ENCODE data around the gene ADGRD2. TPM values are rescaled to one million over a fixed set of nuclear protein-coding genes. Genes with fewer than 3 reads are reported as not detected.

ADGRD2 gene
- total RNA-seq, 1 donor from 2014 or later = not detected

Other genes with a start within 250 kb of the ADGRD2 start
- gene NEK6, start 192.5 kb upstream of the ADGRD2 start, total RNA-seq = 17.4 and 21.0 TPM in 2 replicates
- 206 and 220 TPM in 2 replicates for gene PSMB7, start 35.0 kb upstream of the ADGRD2 start, total RNA-seq
- gene NR5A1, start 56.9 kb downstream of the ADGRD2 start, total RNA-seq = not detected in 2 replicates

All from activated T-helper 1 cell treated with anti-CD3 and anti-CD28 coated beads, Interleukin-12 subunit alpha, Interleukin-12 subunit beta, Interleukin-2, Interleukin-4 antibody, amounts not matched to agents 30 ng/mL and 10 ng/mL and 1 ng/mL, durations not matched to agents 14 hours and 24 hours and 36 hours (primary cell).